DOHH2 (cell line): ENCODE measurements around the gene DNAJB5.

Experiments used
- EZH2phosphoT487 ChIP-seq: fragments of 200-600 bp; sonication (generic); IDR thresholded peaks from 2 replicates; pipeline ENCODE4 v1.6.1; 2017; ENCODE audit warnings: borderline replicate concordance, mild to moderate bottlenecking, antibody characterized with exemption, low read length, moderate library complexity, mixed read lengths
- TF ChIP-seq, protein P1 (sequence below): fragments of 200-600 bp; sonication (generic); IDR thresholded peaks from one replicate; pipeline ENCODE4 v1.5.1; 2014; ENCODE audit warnings: antibody characterized with exemption, mild to moderate bottlenecking, low read depth, low read length; ENCODE audit not compliant: poor library complexity, severe bottlenecking

DNA sequence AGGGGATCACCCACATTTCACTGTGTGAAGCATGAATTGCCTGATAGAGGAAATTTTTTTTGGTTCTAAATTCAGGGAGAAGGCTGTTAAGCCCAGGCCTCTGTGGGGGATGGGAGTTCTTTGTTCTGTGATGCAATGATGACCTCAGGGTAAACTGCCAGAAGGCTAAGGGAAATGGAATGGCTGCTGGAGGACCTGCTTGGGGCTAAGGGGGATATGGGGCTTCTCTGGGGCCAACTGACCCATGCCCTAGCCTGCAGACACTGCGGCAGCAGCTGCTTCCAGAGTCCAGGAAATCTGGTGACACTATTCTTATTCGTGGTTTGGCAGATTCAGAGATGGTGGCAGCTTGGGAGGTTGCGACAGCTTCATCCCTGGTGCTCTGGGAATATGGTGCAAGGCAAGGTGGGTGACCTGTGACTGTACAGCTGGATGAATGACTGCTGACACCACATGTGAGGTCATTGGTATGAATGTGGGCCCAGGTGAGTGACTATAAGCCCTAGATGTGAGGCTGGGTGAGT lies 52.6 kb downstream of the DNAJB5 start:
- TF ChIP-seq, protein P1, sequence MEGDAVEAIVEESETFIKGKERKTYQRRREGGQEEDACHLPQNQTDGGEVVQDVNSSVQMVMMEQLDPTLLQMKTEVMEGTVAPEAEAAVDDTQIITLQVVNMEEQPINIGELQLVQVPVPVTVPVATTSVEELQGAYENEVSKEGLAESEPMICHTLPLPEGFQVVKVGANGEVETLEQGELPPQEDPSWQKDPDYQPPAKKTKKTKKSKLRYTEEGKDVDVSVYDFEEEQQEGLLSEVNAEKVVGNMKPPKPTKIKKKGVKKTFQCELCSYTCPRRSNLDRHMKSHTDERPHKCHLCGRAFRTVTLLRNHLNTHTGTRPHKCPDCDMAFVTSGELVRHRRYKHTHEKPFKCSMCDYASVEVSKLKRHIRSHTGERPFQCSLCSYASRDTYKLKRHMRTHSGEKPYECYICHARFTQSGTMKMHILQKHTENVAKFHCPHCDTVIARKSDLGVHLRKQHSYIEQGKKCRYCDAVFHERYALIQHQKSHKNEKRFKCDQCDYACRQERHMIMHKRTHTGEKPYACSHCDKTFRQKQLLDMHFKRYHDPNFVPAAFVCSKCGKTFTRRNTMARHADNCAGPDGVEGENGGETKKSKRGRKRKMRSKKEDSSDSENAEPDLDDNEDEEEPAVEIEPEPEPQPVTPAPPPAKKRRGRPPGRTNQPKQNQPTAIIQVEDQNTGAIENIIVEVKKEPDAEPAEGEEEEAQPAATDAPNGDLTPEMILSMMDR, result no peak
- TF ChIP-seq EZH2phosphoT487, result no peak
